GM21737 (cell line): ENCODE measurements around the gene KIAA0040.

Experiments
- ATAC-seq: cut with Tn5 transposase; IDR thresholded peaks from one replicate; pipeline ENCODE4 v1.9.1; 2021; ENCODE audit warnings: mild to moderate bottlenecking, moderate library complexity; ENCODE audit not compliant: unreplicated experiment

The KIAA0040 gene

DNA sequence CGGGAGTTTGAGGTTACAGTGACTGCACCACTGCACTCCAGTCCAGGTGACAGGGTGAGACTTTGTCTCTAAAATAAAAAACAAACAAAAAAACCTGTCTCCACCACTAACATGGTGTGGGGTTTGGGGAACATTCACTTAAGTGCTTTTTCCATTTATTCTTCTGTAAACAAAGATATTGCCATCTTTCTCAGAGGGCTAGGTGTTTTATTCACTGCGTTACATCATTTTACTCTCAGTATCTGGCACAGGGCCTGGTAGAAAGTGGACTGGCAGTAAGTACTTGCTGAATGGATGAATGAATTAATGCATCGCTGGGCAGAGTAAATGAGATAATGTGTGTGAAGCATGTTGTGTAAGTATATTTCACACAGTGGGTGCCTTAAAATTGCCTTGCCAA, 20.1 kb downstream of the KIAA0040 start:
- no peak for ATAC-seq

DNA sequence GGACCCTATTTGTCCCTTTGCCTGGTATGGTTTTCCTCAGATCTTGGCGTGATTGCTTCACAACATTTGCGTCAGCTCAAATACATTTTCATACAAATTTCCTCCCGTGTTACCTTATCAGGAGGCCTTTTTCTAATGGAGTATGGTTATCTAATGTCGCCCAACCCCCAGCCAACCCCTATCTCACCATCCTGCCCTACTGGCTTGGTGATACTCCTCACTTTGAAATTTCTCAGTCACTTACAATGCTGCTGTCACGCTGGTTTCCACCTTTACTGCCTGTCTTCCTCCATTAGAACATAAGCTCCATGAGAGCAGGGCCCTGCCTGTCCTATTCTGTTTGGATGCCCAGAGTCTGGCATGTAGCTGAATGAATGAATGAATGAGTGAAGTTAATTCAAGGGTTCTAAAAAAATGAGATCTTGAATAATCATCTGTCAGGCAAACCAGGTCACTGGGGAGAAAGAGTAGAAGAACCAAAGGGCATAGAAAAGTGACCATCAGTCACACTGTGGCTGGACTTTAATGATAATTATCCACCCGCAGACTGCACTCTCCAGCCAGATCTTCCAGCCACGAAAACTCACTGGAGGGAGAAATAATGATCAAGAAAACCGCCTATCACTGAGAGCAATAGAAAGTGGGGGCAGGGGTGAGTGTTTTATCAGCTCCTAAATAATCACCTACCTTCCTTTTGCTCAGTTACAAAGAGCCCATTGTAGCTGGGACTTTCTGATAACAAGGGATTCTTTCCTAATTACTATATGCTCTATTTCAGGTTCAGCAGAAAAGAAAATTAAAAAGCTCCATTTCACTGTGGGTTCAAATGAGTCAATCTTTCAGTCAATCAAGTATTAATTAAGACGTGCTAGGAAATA, 21.3 kb downstream of the KIAA0040 start:
- no peak for ATAC-seq

DNA sequence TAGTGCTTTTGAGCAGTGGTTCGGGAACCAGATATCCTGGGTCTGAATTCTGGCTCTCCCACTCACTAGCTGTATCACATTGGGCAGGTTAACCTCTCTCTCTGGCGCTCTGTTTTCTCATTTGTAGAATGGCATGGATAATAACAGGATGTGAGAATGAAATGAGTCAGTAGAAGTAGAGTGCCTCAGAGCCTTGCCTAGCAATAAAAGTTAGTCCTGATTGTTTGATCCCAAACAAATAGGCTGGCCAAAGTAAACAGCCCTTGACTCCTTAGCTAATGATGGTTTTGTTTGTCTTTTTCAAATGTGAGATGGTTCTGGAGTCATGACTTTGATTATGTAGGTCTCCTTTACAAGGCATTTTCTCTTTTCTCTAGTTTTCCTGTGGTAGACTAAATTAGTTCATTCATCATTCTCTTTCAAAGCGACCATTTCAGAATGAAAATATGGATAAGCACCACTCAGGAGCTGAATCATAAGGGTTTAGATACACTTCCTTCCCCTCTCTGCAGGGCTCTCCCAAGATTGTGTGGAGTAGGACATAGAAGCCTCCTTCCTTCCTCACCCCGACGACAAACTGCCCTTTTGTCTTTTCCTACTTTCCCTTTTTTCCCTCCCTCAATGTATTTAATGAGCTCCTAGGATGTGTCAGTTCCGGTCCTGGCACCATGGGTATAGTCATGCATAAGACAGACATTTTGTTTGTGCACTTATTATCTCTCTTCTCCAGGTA, 23.1 kb downstream of the KIAA0040 start:
- ATAC-seq: no peak

DNA sequence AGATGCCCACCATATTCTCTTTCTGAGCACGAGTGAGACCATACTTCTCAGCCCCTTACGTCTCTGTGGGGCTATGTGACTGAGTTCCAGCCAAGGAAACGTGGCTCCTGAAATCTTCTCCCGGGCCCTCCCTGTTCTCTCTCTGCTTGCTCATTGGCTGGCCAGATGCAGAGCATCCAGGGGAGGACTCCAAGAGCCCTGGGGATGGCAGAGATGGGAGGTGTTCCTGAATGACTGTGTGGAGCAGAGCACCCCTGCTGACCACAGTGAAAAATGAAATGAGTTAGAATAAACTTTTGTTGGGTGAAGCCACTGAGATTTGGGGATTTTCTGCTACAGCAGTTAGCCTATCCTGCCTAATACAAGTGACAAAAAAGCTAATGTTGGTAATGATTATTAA, 23.8 kb downstream of the KIAA0040 start:
- ATAC-seq: no peak

DNA sequence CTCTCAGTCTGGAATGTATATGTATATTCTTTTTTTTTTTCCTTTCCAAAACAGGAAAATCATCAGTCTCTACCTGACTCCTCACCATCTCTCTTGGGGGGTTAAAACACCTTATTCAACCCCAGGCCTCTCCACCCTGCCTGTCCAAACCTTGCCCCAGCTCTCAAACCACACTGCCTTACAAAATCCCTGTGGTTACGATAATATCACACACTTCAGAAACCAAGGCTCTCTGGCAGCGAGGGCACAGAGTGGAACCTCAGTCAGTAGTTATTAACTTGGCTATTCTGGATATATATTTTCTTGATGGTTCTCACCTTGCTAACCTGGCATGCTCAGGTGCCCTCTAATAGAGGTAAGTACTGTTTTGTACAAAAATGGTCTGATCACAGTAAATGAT, 24.7 kb downstream of the KIAA0040 start:
- ATAC-seq: no peak

DNA sequence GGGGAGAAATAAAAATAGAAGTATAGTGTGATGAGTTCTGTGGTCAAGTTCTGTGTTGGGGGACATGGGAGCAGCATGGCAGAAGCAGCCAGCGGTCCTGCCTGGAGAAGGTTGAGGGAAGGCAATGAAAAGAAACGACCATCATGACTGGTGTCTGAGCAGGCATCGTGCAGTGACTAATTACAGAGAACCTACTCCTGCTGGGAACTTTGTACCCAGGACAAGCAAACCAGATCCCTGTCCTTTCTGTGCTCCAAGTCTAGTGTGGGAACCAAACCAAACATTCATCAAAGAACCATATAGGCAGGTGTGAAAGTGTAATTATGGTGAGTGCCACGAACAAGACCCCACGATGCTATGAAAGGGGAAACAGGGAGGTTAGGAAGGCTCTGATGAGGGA, 25.8 kb downstream of the KIAA0040 start:
- no peak for ATAC-seq

DNA sequence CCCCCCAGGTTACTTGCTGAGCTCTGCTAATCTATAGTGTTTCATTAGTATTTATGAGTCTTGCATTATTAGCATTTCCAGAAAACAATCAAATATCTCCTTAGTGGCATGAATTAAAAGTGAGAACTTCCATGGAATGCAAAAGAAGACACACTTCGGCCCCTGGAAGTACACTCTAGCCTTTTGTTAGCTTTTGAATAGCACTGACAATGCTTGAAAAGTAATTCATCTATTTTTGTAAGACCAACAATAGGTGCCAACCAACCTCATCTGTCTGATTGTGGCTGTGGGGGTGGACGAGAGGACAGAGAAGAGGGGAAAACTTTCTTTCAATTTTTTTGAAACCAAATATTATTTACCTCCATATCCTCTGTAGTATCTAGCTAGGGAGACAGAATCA, 27.8 kb downstream of the KIAA0040 start:
- ATAC-seq: no peak

DNA sequence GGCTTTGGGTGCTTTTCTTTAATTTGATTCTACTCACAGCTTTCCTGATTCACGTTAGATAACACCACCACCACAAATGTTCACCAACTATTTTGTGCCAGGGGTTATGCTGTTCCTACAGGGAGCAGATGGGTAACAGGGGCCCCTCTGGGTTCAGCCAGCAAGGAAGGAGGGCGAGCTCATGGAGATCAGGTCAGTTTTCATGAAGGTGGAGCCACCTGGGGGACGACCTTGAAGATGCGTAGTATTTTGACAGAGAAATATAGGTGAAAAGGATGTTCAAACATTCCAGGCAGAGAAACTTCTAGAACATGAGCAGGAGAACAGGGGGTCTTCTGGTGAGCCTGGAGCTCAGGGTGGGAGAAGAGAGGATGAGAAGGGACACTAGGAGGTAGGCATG, 28.9 kb downstream of the KIAA0040 start:
- ATAC-seq: no peak

DNA sequence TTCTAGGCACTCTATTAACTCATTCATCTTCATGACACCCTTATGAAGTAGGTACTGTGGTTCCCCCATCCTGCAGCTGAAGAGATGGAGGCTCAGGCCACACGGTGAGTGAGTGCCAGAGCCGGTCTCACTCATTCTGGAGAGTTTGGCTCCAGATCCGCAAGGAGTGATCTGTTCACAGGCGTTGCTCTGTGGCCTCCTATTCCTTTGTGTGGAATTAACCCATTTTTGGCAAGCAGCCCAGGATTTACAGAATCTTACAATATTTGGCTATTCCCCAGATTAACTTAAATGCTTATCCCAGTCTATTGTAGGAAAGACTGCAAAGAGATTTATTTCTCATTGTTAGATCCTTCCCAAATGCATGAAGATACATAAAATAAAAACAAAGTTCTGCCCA, 29.6 kb downstream of the KIAA0040 start:
- ATAC-seq: no peak

DNA sequence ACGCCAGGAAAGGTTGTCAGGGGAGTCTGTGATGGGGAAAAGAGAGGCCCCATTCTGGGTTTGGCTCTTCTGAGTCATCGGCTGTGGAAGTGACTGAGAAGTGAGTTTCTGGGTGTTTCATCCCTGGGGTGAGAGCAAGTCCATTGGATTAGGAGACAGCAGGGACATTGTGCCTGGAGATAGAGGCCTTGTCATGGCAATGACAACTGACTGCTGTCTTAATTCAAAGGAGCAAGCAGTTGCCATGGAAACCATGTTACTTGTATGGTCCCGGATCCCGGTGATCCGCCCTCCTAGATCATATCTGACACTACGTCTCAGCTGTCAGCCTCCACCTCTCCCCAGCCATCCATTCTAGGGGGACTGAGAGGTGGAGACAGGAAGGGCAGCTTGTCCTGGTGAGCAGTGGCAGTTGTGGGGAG, 34.4 kb downstream of the KIAA0040 start:
- no peak for ATAC-seq

DNA sequence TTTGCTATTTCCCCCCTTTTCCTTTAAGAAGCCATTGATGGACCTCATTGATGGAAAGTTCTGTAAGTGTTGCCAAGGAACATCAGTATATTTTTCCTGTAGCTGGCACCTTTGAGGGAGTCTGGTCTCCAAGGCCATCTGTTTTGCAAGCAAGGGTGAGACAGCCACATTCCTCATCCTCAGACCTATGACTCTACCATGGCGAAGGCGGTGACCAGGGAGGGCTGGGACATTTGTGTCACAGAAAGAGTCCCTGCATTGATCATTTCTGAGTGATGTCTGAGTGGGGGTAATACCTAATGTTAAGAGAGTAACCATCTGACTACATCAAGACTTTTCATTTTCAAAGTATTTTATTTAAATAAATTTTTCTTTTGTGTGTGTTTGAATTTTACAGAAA, 35.4 kb downstream of the KIAA0040 start:
- no peak for ATAC-seq

DNA sequence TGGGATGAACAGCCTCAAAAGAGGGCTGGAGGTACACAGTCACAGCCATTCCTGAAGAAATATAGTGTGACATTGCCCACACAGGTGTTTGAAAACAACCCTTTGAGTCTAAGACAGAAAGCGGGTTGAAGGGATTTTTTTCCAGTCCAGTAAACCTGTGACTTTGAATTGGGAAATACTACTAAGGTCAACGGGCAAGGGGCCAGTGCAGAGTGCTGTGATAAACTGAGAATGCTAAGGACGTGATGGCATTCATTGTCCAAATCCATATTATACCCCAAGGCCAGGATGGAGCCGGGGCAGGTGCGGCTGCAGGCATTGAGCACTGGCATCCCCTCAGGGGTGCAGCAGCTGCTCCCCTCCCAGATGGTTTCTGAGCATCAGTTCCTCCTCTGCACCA, 36.6 kb downstream of the KIAA0040 start:
- ATAC-seq: no peak

DNA sequence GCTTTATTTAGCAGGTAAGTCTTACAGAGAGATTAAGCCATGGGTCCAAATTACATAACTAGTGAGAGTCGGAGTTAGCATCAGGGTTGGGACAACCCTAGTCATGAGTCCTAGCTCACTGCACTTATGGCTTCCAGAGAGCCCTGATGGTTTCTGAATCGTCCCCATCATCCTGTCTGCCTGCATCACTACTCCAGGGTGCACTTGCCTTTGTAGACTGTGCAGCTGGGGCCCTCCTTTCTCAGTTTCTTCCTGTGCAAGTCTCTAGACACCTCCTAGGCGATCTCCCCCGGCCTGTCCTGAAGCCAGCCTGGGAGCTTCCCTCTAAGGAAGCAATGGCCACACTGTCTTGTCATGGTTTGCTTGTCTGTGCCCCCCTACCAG, 37.1 kb downstream of the KIAA0040 start:
- no peak for ATAC-seq

DNA sequence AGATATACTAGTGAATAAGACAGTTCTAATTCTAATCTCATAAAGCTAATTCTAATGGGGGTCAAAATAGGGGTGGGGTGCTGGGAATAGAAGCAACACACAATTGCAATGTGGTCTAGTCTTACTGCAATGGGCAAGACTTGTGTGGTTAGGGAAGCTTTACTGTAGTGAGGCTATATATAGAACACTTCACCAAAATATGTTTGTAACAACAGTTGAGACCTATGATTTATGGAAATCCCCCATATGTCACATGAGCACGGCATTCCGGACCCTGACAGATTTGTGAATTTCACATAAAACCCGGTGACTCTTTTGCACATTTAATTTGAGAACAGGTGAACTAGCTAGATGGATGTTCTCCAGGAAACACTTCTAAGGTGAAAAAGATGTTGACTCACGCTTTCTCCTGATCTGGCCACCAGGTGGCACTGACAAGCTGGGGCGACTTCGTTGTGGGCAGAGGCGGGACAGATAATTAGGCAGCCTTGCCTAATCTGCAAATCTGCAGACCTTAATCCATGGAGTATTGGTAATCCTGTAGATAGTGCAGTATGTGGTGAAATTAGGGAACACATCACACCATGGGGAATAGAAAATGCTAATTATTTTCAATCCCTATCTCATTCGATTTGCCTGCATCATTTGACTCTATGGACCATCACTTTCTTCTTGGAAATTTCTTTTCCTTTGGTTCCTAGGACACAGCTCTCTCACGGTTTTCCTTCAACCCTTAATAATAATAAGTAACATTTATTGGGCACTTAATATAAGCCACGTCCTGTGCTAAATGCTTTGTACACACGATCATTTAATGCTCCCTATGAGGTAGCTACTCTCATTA, 37.7 kb downstream of the KIAA0040 start:
- no peak for ATAC-seq

DNA sequence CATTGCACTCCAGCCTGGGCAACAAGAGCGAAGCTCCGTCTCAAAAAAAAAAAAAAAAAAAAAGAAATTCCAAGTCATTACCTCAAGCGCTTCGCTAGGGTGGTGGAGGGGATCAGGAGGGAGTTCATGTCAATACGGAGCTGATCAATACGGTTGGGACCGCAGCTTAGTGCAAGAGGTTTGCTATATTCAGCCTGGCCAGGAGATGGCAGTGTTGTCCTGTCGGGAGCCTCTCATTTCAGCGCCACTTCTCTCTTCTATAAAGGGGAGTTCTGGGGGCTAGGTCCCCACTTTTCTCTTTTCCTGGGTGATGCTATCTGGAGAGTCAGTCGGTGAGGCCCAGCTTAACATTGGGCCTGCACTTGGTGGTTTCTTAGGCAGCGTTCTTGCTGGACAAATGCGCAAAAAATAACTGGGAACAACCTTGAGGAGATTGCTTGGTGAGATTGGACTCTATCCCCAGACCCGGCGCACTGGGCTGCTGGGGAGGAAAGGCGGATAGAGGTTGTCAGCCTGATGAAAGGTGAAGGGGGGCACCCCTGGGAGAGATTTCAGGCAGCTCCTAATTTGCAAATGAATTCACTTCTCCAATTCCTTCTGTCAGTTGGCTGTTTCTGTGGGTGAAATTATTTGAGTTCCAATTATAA, 40.4 kb downstream of the KIAA0040 start:
- no peak for ATAC-seq

DNA sequence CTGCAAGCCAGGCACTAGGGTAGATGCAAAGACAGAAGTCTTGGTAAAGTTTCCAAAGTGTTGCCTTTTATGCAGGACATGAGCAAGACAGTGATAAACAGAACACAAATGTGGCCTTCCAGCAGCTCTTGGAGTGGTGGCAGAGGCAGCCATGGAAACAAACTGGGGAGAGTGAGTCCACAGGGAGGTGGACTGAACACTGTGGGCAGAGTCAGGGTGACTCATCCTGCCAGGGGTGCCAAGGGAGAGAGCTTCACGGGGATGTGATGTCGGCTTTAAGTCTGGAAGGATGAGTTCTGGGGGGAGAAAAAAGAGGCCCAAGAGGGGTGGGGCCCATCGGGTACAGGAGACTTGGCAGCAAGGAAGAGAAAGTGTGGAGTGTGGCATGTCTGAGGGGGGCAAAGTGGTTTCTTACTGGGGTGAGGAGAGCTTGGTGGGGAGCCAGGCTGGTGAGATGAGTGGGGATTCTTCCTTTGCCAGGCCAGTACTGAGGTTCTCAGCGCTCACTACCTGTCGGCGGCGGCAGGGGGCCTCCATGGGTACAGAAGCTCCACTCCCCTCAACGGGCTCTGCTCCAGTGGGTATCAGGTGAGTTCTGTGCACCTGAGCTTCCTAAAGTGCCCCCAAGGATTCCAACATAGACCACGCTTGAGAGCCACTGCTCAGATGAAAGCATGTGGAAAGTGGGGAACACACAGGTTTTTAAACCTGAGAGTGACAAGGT, 41.8 kb downstream of the KIAA0040 start:
- no peak for ATAC-seq

DNA sequence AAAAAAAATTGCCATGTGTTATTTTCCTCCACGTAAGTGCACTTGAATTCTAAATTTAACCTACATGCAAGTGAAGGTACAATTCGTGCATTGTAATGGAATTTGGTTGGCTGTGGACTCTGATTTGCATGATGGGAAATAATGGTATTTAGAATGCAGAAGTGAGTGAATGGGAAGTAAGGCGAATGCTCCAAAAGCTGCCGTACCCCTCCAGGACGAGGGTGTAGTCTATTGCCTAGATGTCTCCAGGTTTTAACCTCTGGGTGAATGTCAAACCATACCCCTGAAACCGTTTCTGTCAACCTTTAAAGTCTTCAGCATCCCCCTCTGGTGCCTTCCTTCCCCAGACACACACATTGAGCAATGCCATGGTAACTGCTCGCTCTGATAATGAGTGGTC, 44.5 kb downstream of the KIAA0040 start:
- ATAC-seq: no peak

DNA sequence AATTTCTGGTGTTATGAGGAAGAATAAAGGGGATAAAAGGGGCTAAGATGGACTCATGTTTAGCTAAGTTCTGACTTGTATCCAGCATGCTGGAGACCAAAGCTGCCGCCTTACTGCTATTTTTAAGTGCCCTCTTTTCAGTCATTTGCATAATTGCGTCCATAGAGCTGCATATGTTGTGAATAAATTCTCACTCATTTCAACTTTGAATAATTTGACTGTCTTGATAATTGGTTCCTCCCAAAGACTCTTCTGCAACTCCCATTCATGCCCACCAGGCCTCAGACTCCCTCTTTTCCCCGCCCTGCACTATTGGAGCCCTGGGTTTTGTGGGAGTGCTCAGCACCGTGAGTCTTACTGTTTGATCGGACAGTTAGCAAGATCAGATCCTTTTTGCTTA, 45.0 kb downstream of the KIAA0040 start:
- no peak for ATAC-seq

DNA sequence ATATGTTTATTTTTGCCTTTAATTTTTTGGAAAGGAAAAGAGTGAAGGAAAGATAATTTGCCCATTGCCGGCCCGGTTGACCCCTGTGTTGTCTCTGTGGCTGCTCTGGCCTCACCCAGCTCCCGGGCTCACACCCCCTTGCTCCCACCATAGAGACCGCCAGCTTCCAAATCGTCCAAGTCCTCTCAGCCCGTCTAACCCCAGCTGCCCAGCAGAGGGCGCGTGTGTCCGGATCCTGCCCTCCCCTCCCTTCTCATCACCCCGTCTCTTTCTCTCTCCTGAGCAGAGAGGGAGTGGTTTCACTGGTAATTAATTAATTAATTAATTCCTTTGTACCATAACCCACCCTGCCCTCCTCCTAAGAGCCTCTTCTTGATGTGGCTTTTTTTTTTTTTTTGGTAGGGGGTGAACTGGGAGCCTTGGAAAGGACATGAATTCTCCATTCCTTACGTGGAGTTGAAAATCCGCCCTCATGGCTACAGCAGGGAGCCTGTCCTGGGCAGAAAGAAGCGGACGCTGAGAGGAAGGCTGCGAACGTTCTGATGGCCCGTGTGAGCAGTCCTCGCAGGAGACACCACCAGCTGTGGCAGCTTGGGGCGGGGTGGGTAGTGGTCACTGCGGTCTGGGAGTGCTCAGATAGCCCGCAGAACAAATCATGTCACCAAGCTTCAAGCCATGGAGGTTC, 45.9 kb downstream of the KIAA0040 start:
- no peak for ATAC-seq
